ENCODE data around the gene SLC48A1.
A peak's percentile ranks its signal among the peaks of the same experiment; 100 is the strongest.

SLC48A1 gene

DNA sequence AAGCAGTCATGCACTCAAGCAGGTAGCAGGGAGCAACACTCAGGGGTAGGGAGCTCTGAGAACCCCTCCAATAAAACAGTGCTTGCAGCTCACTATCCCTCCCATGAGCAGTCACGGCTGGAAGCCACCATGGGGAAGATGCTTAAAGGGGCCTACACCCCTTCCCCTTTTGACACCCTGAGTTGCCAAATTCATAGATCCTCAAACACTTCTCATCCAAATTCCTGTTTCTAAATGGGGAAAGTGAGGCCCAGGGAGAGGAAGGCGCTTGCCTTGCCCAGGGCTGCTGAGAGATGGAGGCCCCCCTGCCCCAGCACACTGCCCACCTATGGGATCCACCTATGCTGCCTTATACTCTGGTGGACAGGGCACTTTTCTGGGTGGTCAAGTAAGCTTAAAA lies 40.5 kb upstream of the SLC48A1 start:
- H3K4me3 ChIP-seq (replicated peaks; ENCODE audit: low read depth, low read length), result no peak overlapping the region
- TF ChIP-seq, protein P1, sequence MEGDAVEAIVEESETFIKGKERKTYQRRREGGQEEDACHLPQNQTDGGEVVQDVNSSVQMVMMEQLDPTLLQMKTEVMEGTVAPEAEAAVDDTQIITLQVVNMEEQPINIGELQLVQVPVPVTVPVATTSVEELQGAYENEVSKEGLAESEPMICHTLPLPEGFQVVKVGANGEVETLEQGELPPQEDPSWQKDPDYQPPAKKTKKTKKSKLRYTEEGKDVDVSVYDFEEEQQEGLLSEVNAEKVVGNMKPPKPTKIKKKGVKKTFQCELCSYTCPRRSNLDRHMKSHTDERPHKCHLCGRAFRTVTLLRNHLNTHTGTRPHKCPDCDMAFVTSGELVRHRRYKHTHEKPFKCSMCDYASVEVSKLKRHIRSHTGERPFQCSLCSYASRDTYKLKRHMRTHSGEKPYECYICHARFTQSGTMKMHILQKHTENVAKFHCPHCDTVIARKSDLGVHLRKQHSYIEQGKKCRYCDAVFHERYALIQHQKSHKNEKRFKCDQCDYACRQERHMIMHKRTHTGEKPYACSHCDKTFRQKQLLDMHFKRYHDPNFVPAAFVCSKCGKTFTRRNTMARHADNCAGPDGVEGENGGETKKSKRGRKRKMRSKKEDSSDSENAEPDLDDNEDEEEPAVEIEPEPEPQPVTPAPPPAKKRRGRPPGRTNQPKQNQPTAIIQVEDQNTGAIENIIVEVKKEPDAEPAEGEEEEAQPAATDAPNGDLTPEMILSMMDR (IDR thresholded peaks at IDR 0.05; ENCODE audit: low read length, missing control alignments), result no peak
- DNase-seq (ENCODE audit: low read depth), result no peak

DNA sequence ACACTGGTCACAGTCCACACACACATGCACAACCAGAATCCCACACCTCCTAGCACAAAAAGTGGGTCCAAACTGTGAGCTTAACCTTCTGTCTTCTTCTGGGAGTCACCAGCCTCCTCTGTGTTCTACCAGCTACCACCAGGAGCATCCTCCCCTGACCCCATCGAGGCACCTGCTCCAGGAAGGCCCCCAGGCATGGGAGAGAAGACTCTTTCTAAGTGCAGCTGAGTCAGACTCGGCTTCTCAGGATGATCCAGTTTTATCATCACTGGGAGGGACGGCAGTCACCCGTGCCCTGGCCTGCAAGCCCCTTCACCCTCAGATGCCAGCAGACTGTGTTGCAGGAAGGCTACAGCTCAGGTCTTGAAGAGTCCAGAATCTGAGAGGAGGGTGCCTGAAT lies 39.9 kb upstream of the SLC48A1 start:
- H3K4me3 ChIP-seq (replicated peaks; ENCODE audit: low read depth, low read length), result no peak overlapping the region
- TF ChIP-seq, protein P1 (IDR thresholded peaks at IDR 0.05; ENCODE audit: low read length, missing control alignments), result no peak

DNA sequence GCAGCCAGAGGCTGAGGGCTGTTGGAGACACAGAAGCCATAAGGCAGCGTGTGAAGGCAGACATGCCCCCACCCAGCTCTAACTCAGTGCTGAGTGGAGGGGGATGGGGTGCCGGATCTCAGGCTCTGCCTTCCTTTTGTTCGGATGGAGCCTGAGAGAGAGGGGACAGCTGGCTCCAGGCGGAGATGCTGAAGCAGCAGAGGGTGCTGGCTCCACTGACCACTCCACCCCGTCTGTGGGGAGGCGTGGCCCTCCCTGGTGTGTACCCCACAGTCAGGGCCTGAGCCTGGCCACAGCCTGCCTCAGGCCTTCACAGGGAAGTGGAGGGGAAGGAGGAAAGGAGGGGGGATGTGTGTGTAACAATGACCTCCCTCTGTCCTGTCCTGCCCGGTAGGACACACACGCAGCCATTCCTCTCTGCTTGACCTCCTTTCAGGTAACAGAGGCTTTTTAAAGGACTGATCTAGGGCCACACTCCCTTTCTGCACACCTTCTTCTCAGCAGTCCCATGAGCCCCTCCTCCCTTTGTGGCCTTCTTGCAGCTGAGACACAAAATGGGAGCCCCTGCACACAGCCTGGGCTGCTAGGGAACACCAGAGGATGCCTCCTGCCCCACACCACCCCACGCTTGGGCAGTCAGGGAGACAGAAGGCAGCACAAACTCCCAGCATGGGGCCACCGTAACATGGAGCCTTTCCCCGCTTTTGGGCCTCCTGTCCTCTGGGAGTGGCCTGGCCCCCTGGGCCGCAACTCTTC lies 38.1 kb upstream of the SLC48A1 start:
- no peak for DNase-seq (ENCODE audit: low read depth)
- TF ChIP-seq, protein P1 (IDR thresholded peaks at IDR 0.05; ENCODE audit: low read length, missing control alignments), result no peak
- no peak overlapping the region for H3K4me3 ChIP-seq (replicated peaks; ENCODE audit: low read depth, low read length)

More for the DNA sequence above, 39.9 kb upstream of the SLC48A1 start:
- no peak for DNase-seq (ENCODE audit: low read depth)

- H3K4me3 ChIP-seq (replicated peaks; ENCODE audit: low read depth, low read length), result no peak overlapping the region
- DNase-seq (ENCODE audit: low read depth), result no peak
- TF ChIP-seq, protein P1 (IDR thresholded peaks at IDR 0.05; ENCODE audit: low read length, missing control alignments), result no peak
Measured at GRCh38 chr12:47735649-47736048, 37.4 kb upstream of the SLC48A1 start.

DNA sequence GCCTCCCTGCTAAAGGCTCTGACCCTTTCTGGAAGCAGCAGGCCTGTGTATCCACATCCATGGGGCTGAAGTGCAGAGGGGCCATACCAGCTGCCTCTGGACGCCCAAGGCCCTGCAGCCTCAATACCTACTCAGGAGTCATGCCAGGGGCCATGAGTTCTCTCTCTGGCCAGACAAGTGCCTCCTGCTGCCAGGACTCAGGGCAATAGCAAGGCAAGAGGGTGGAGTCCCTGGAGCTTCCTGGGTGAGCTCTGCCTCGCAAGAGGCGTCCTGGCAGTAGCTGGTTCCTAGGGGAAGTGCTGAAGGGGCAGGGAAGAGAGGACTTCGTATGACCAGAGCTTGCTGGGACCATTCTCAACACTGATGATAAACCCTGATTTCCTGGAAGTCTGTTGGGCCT lies 36.8 kb upstream of the SLC48A1 start:
- no peak overlapping the region for H3K4me3 ChIP-seq (replicated peaks; ENCODE audit: low read depth, low read length)
- no peak for DNase-seq (ENCODE audit: low read depth)
- TF ChIP-seq, protein P1 (IDR thresholded peaks at IDR 0.05; ENCODE audit: low read length, missing control alignments), result no peak

DNA sequence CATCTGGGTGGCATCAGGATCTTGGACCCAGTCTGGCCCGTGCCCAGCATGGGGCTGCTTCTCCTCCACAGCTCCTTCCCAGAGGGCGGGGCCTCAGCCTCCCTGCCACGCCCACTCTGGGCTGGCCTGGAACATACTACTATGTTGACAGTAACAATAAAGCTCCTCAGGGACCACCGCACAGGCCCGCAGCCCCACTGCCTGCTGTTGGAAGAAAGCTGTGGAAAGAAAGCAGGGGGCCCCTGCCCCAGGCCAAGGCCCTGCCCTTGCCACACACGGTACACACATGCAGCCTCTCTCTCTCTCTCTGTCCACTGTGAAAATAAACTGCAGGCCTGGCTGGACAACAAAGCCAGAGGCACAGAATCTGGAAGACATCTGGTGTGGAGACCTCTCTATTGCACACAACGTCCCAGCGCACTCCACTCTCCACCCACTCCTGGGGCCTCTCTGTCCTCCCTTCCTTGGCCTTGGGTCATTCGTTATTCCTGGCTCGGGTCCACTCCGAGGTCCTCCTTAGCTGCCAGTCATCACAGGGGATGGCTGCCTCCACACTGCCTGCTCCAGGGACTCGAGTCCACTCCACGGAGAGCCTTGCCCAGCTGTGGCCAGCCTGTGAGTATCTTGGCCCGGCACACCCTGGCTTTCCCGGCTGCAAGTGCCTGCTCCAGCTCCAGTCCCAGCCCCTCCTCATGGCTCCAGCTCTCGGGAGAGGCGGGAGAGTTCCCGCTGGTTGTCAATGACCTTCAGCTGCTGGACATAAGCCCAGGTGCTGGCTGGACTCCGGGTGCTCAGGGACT lies 36.0 kb upstream of the SLC48A1 start:
- peak; percentile 83 for DNase-seq (ENCODE audit: low read depth)
- TF ChIP-seq, protein P1 (IDR thresholded peaks at IDR 0.05; ENCODE audit: low read length, missing control alignments), result no peak
- no peak overlapping the region for H3K4me3 ChIP-seq (replicated peaks; ENCODE audit: low read depth, low read length)
